ENCODE measurements around the gene COL17A1.

DNA sequence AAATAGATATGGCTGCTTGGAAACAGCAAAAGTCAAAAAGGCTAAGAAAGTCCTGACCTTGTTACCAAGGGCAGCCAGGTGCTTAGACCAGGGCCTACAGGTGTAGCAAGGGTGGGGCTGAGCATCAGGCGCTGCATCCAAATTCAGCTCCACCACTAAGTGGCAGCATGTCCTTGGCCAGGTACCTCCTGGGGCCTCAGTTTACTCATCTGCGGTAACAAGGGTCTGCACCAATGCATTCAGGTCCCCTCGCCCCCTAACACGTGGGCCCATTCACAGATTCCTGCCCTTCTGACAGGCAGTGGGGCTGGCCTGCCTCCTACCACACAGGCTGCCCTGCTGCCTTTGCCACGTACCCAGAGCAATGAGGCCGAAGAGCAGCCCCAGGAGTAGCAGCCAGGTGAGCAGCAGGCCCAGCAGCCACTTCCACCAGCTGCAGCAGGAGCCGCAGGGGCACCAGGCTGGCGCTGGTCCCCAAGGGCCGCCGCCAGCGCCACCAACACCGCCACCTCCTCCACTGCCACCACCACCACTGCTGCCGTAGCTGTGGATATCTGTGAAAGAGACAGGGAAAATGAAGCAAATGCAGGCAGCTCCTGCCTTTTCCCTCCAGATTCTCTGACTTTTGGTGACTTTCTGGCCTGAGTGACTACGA, 28.9 kb downstream of the COL17A1 start:
- TF ChIP-seq, protein P1, sequence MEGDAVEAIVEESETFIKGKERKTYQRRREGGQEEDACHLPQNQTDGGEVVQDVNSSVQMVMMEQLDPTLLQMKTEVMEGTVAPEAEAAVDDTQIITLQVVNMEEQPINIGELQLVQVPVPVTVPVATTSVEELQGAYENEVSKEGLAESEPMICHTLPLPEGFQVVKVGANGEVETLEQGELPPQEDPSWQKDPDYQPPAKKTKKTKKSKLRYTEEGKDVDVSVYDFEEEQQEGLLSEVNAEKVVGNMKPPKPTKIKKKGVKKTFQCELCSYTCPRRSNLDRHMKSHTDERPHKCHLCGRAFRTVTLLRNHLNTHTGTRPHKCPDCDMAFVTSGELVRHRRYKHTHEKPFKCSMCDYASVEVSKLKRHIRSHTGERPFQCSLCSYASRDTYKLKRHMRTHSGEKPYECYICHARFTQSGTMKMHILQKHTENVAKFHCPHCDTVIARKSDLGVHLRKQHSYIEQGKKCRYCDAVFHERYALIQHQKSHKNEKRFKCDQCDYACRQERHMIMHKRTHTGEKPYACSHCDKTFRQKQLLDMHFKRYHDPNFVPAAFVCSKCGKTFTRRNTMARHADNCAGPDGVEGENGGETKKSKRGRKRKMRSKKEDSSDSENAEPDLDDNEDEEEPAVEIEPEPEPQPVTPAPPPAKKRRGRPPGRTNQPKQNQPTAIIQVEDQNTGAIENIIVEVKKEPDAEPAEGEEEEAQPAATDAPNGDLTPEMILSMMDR (IDR thresholded peaks at IDR 0.05): no peak
- no peak for TF ChIP-seq ZFX (IDR thresholded peaks at IDR 0.05; ENCODE audit: borderline replicate concordance)
